OCI-LY1 (cell line): Measurements from ENCODE around the gene COA1.

ENCODE experiments used
- H2AFZ ChIP-seq: fragments of 200-600 bp; sonication (generic), shearing (Covaris generic); 2 replicates; pipeline ENCODE4 v1.6.0; 2014; ENCODE audit warnings: antibody characterized with exemption, mild to moderate bottlenecking, low read length
- H3F3A ChIP-seq: fragments of 200-600 bp; sonication (generic), shearing (Covaris generic); 2 replicates; pipeline ENCODE4 v1.6.0; 2014; ENCODE audit warnings: mild to moderate bottlenecking, antibody characterized with exemption, low read length, moderate library complexity; ENCODE audit not compliant: insufficient read depth
- H3K27ac ChIP-seq: fragments of 200-600 bp; sonication (generic); 2 replicates; pipeline ENCODE4 v1.5.1; 2014; ENCODE audit warnings: low read length, mixed run types, mild to moderate bottlenecking, low read depth; ENCODE audit not compliant: poor library complexity, severe bottlenecking
- H3K27me3 ChIP-seq: fragments of 200-600 bp; sonication (generic); 2 replicates; pipeline ENCODE4 v1.6.0; 2014; ENCODE audit warnings: antibody characterized with exemption, mild to moderate bottlenecking, low read length, moderate library complexity; ENCODE audit not compliant: insufficient read depth
- H3K36me3 ChIP-seq: fragments of 200-600 bp; sonication (generic); 2 replicates; pipeline ENCODE4 v1.6.1; 2014; ENCODE audit warnings: mild to moderate bottlenecking, antibody characterized with exemption, low read length, moderate library complexity, mixed read lengths; ENCODE audit not compliant: insufficient read depth
- H3K4me1 ChIP-seq: fragments of 200-600 bp; sonication (generic); 2 replicates; pipeline ENCODE4 v1.5.1; 2014; ENCODE audit warnings: mild to moderate bottlenecking, low read length, moderate library complexity; ENCODE audit not compliant: insufficient read depth, severe bottlenecking
- H3K4me2 ChIP-seq: fragments of 200-600 bp; sonication (generic), shearing (Covaris generic); 2 replicates; pipeline ENCODE4 v1.6.1; 2014; ENCODE audit warnings: low read length
- H3K4me3 ChIP-seq: fragments of 200-600 bp; sonication (generic); 2 replicates; pipeline ENCODE4 v1.5.1; 2014; ENCODE audit warnings: low read length, low read depth, mild to moderate bottlenecking, mixed read lengths; ENCODE audit not compliant: poor library complexity, severe bottlenecking
- H3K79me2 ChIP-seq: fragments of 200-600 bp; shearing (Covaris generic); 2 replicates; pipeline ENCODE4 v1.6.1; 2016; ENCODE audit warnings: mixed run types, low read length, mixed read lengths; ENCODE audit not compliant: insufficient read depth
- H3K9ac ChIP-seq: fragments of 200-600 bp; sonication (generic), shearing (Covaris generic); 2 replicates; pipeline ENCODE4 v1.6.1; 2014; ENCODE audit warnings: mild to moderate bottlenecking, low read length, mixed read lengths
- H3K9me2 ChIP-seq: fragments of 200-600 bp; sonication (generic), shearing (Covaris generic); 2 replicates; pipeline ENCODE4 v1.6.1; 2014; ENCODE audit warnings: low read depth, mild to moderate bottlenecking, low read length, mixed read lengths
- H3K9me3 ChIP-seq: fragments of 200-600 bp; shearing (Covaris generic); 2 replicates; pipeline ENCODE4 v1.6.1; 2014; ENCODE audit warnings: low read length, mixed read lengths
- H4K20me1 ChIP-seq: fragments of 200-600 bp; sonication (generic), shearing (Covaris generic); 2 replicates; pipeline ENCODE4 v1.6.0; 2016; ENCODE audit warnings: mild to moderate bottlenecking, low read length; ENCODE audit not compliant: insufficient read depth
- EZH2 ChIP-seq: fragments of 200-600 bp; sonication (generic), shearing (Covaris generic); IDR thresholded peaks from 2 replicates; pipeline ENCODE4 v1.8.0; 2017; ENCODE audit warnings: borderline replicate concordance, mixed run types, mild to moderate bottlenecking, antibody characterized with exemption, low read length, moderate library complexity, mixed read lengths
- TF ChIP-seq, protein P1 (sequence below): fragments of 200-600 bp; sonication (generic), shearing (Covaris generic); IDR thresholded peaks from 2 replicates; pipeline ENCODE4 v1.5.1; 2017; ENCODE audit warnings: mild to moderate bottlenecking, antibody characterized with exemption, low read length, moderate library complexity, mixed read lengths

COA1 gene

DNA sequence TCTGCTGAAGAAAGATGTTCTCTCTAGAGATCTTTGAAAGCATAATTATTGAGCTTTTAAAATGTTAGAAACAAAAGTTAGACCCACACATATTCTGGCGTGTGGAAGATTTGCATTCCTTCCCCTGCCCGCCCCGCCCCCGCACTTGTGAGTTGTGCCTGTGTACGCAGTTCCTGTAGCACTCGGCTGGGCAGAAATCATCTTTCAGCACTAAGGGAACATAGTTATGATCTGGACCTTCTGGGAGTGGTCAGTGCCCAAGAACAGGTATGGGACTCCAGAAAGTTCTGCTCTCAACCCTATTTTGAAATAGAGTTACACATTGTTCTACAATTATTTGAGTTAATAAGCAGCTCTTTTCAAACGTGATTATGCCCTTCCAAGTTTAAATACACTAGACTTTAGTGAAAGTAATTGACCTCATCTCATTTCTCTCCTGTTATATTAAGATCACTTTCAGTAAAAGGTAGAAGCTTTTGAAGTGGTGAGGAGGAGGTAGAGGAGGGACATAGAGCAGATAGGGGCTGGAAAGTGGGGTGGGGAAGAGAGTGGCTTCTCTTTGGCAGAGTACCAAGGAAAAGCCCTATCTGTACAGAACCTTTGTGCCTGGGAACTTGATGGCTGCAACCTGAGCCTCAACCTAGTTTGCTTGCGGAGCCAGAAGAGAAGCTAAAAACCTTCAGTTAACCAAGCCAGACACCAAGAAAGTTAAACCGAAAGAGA lies 34.9 kb upstream of the COA1 start:
- Histone ChIP-seq H3K27ac (no peak overlapping the region), H3K36me3 (no peaks in the 10 kb centered on the region), H3K79me2 (no peaks in the 10 kb centered on the region), H3K9ac (no peak overlapping the region), H3K4me2 (peak overlapping the region; percentile 10; the same call in 1 of the 2 replicates), H2AFZ (no peak overlapping the region), H3K27me3 (no peaks in the 10 kb centered on the region), H3K9me3 (no peaks in the 10 kb centered on the region), H3F3A (no peaks in the 10 kb centered on the region), H3K9me2 (no peaks in the 10 kb centered on the region), H3K4me1 (peaks cover 13% of the 10 kb centered on the region), H4K20me1 (no peaks in the 10 kb centered on the region), H3K4me3 (no peak overlapping the region)
- TF ChIP-seq, protein P1, sequence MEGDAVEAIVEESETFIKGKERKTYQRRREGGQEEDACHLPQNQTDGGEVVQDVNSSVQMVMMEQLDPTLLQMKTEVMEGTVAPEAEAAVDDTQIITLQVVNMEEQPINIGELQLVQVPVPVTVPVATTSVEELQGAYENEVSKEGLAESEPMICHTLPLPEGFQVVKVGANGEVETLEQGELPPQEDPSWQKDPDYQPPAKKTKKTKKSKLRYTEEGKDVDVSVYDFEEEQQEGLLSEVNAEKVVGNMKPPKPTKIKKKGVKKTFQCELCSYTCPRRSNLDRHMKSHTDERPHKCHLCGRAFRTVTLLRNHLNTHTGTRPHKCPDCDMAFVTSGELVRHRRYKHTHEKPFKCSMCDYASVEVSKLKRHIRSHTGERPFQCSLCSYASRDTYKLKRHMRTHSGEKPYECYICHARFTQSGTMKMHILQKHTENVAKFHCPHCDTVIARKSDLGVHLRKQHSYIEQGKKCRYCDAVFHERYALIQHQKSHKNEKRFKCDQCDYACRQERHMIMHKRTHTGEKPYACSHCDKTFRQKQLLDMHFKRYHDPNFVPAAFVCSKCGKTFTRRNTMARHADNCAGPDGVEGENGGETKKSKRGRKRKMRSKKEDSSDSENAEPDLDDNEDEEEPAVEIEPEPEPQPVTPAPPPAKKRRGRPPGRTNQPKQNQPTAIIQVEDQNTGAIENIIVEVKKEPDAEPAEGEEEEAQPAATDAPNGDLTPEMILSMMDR: no peak
- TF ChIP-seq EZH2: no peak

DNA sequence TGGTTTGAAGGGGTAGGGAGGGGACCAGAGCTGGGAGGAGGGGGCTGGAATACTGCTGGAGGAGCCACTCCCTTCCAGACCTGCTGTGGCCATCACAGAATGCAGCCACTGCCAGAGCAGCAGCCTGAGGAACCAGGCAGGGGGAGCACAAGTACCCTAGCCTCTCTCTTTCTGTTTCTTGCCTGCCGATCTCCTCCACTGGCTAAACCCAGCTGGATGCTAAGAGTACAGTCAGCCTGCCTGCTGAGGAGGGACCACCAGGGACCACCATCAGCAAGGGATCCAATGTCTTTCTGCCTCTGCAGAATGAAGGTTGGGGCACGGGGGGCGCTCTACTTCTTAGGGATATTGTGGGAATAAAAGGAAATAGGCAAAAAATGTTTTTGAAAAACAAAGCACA lies 33.9 kb upstream of the COA1 start:
- peaks cover 17% of the 10 kb centered on the region for H3K4me1 ChIP-seq
- no peak overlapping the region for H3K4me3 ChIP-seq
- H3K79me2 ChIP-seq: no peaks in the 10 kb centered on the region
- H3K9ac ChIP-seq: no peak overlapping the region
- no peaks in the 10 kb centered on the region for H3K9me3 ChIP-seq
- H3K36me3 ChIP-seq: no peaks in the 10 kb centered on the region
- H4K20me1 ChIP-seq: no peaks in the 10 kb centered on the region
- no peak overlapping the region for H2AFZ ChIP-seq
- H3K27me3 ChIP-seq: peaks cover under 1% of the 10 kb centered on the region; the same call in 1 of the 2 replicates
- H3K4me2 ChIP-seq: no peak overlapping the region
- no peak overlapping the region for H3K27ac ChIP-seq
- no peaks in the 10 kb centered on the region for H3K9me2 ChIP-seq
- no peaks in the 10 kb centered on the region for H3F3A ChIP-seq
- TF ChIP-seq, protein P1: no peak
- TF ChIP-seq EZH2: no peak

DNA sequence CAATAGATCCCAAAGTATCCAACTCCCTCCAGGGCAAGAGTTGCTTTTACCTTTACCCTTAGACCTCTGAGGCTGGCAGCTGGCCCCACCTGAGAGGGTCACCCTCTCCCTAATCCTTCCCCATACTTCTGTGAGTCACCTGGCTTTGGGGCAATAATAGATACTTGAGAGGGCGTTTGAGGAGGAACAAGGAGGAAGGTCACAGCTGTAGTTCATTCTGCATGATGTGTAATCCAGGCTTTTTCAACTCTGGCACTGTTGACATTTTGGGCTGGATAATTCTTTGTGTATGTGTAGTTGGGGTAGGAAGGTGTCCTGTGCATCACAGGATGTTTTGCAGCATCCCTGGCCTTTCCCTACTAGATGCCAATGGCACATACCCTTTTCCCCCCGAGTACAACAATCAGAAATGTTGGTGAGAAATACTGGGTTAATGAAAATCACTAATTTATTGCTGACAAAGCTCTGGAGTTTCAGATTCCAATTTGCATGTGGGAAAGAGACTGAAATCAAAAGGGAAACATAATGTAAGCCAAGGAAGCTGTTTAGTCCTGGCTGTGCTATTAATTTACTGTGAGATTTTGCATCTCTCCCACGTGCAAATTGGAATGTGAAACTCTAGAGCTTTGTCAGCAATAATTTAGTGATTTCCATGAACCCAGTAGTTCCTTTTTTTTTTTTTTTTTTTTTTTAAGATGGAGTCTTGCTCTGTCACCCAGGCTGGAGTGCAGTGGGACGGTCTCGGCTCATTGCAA lies 32.8 kb upstream of the COA1 start:
- H3K9me2 ChIP-seq: no peaks in the 10 kb centered on the region
- H3K4me2 ChIP-seq: no peak overlapping the region
- no peaks in the 10 kb centered on the region for H3K36me3 ChIP-seq
- no peaks in the 10 kb centered on the region for H3K79me2 ChIP-seq
- no peak overlapping the region for H3K4me3 ChIP-seq
- TF ChIP-seq, protein P1: no peak
- no peak for TF ChIP-seq EZH2
- no peaks in the 10 kb centered on the region for H3K9me3 ChIP-seq
- no peak overlapping the region for H3K27ac ChIP-seq
- H3K27me3 ChIP-seq: peaks cover 4% of the 10 kb centered on the region; the same call in 1 of the 2 replicates
- H3K9ac ChIP-seq: no peak overlapping the region
- no peaks in the 10 kb centered on the region for H3F3A ChIP-seq
- peaks cover 17% of the 10 kb centered on the region for H3K4me1 ChIP-seq
- no peaks in the 10 kb centered on the region for H4K20me1 ChIP-seq
- H2AFZ ChIP-seq: no peak overlapping the region
